Measurements from ENCODE around the gene ARHGEF9.
"Not testable (repeated sequence)": the region's sequence is repeated elsewhere in the genome, so short reads cannot be mapped to it uniquely, and the experiment has no call there.

The ARHGEF9 gene

GRCh38 chrX:63657821-63658220 is 127.2 kb downstream of the ARHGEF9 start:
- no peak for DNase-seq

GRCh38 chrX:63656871-63657580 is 128.0 kb downstream of the ARHGEF9 start:
- no peak for DNase-seq

GRCh38 chrX:63652086-63652765 is 132.8 kb downstream of the ARHGEF9 start:
- no peak for DNase-seq

GRCh38 chrX:63645748-63646147 is 139.3 kb downstream of the ARHGEF9 start:
- DNase-seq, result not testable (repeated sequence)

- no peak for DNase-seq
Measured at GRCh38 chrX:63635750-63636149, 149.3 kb downstream of the ARHGEF9 start.

GRCh38 chrX:63613531-63614028 is 171.4 kb downstream of the ARHGEF9 start:
- DNase-seq, result no peak

- DNase-seq, result no peak
Measured at GRCh38 chrX:63585936-63586335, 199.1 kb downstream of the ARHGEF9 start.

Data from activated CD4-positive, alpha-beta T cell treated with anti-CD3 and anti-CD28 coated beads, Interleukin-2, amount 50 U/mL, for 48 hours (primary cell).